Thyroid gland (tissue), 4 donors: ENCODE measurements around the gene PUDP. TPM values are rescaled to one million over a fixed set of nuclear protein-coding genes. Genes with fewer than 3 reads are reported as not detected.
"Not testable (repeated sequence)": the region's sequence is repeated elsewhere in the genome, so short reads cannot be mapped to it uniquely, and the experiment has no call there.

ENCODE experiments used
- DNase-seq, 2 donors: peaks; one replicate each; pipeline ENCODE4 v3.0.0-alpha.2; 2019
- H3K27ac ChIP-seq, 3 donors: fragments of 200-600 bp; sonication (generic); 1 replicate in 2 of 3; 2 replicates in 1 of 3; pipeline ENCODE4 v1.5.1; 2016 to 2019; ENCODE audit warnings: mild to moderate bottlenecking in 1 of 3, moderate library complexity in 1 of 3
- H3K27me3 ChIP-seq: fragments of 200-600 bp; sonication (generic); one replicate; pipeline ENCODE4 v1.5.1; 2019
- H3K36me3 ChIP-seq, 2 donors: fragments of 200-600 bp; sonication (generic); one replicate each; pipeline ENCODE4 v1.5.1; 2016 to 2019
- H3K4me1 ChIP-seq, 2 donors: fragments of 200-600 bp; sonication (generic); one replicate each; pipeline ENCODE4 v1.5.1; 2017 to 2019
- H3K4me3 ChIP-seq, 3 donors: fragments of 200-600 bp; sonication (generic); replicated peaks in 1 of 3; 1 replicate in 2 of 3; 2 replicates in 1 of 3; pipeline ENCODE4 v1.5.1; 2016; ENCODE audit warnings: mild to moderate bottlenecking in 1 of 3
- H3K9me3 ChIP-seq: fragments of 200-600 bp; sonication (generic); one replicate; pipeline ENCODE4 v1.5.1; 2017
- CTCF ChIP-seq, 6 experiments: fragments of 200-600 bp in 3 of 6; fragments of 450-650 bp in 3 of 6; sonication (generic) in 3 of 6; IDR thresholded peaks; one replicate each; pipeline ENCODE4 v1.5.1; 2016 to 2019; ENCODE audit warnings: antibody characterized with exemption in 6 of 6, mild to moderate bottlenecking in 2 of 6, inconsistent platforms in 1 of 6, moderate library complexity in 1 of 6
- POLR2A ChIP-seq, 2 donors: fragments of 450-650 bp; IDR thresholded peaks; one replicate each; pipeline ENCODE4 v1.6.1; 2017; ENCODE audit warnings: antibody characterized with exemption in 2 of 2, mild to moderate bottlenecking in 2 of 2, moderate library complexity in 1 of 2
- WGBS, 2 donors: methylation state at CpG; one replicate each; pipeline ENCODE4 v1.1.5; 2017; 5-methylcytosine and 5-hydroxymethylcytosine counted together
- intact Hi-C: fragments of 100-400 bp; cut with DNase I; formaldehyde crosslinking; loops from one replicate; pipeline ENCODE4 v1.15.1; 2023
- total RNA-seq, 4 donors: library from RNA; depleted of rRNA; stranded (reverse); fragments of >200 nt; gene quantifications; one replicate each; pipeline ENCODE4 v1.2.3, GENCODE V29; 2016

PUDP gene
- total RNA-seq, 4 donors from 2014 or later, result 11.3 to 27.5 (median 18.0) TPM

GRCh38 chrX:7028246-7028645, 119.7 kb downstream of the PUDP start:
- no peak overlapping the region for H3K27ac ChIP-seq
- intact Hi-C loops, result no loop called here
- no peak overlapping the region for H3K4me3 ChIP-seq
- no peaks in the 10 kb centered on the region for H3K4me1 ChIP-seq
- H3K9me3 ChIP-seq, result no peaks in the 10 kb centered on the region
- H3K27me3 ChIP-seq, result no peaks in the 10 kb centered on the region
- 76 to 93% methylated on average over 5 of the region's 5 CpGs for WGBS, 2 donors
- no peaks in the 10 kb centered on the region for H3K36me3 ChIP-seq
- no peak for DNase-seq
- TF ChIP-seq POLR2A (IDR thresholded peaks at IDR 0.05), result no peak
- TF ChIP-seq CTCF (IDR thresholded peaks at IDR 0.05), result no peak

- Histone ChIP-seq H3K27ac (no peak overlapping the region), H3K36me3 (no peaks in the 10 kb centered on the region), H3K9me3 (no peaks in the 10 kb centered on the region), H3K27me3 (no peaks in the 10 kb centered on the region), H3K4me3 (no peak overlapping the region), H3K4me1 (no peaks in the 10 kb centered on the region)
- peak; percentile 2 to 18 for DNase-seq
- intact Hi-C loops, result no loop called here
- WGBS, 2 donors, result 36 to 43% methylated on average over 8 of the region's 8 CpGs
- no peak for TF ChIP-seq POLR2A (IDR thresholded peaks at IDR 0.05)
- TF ChIP-seq CTCF (IDR thresholded peaks at IDR 0.05), result no peak
These were observed 120.9 kb downstream of the PUDP start for GRCh38 chrX:7027071-7027470.

GRCh38 chrX:7026365-7026764, 121.6 kb downstream of the PUDP start:
- H3K36me3 ChIP-seq, H3K4me3 ChIP-seq, intact Hi-C loops, H3K27ac ChIP-seq, H3K27me3 ChIP-seq, H3K4me1 ChIP-seq, H3K9me3 ChIP-seq, DNase-seq: not testable (repeated sequence)
- WGBS, 2 donors, result 81 to 100% methylated on average over 1 to 4 of the region's 5 CpGs

GRCh38 chrX:7025471-7025870, 122.5 kb downstream of the PUDP start:
- Histone ChIP-seq H3K9me3 (no peaks in the 10 kb centered on the region), H3K4me1 (no peaks in the 10 kb centered on the region), H3K36me3 (no peaks in the 10 kb centered on the region), H3K27ac (no peak overlapping the region), H3K4me3 (no peak overlapping the region), H3K27me3 (no peaks in the 10 kb centered on the region)
- intact Hi-C loops, result no loop called here
- WGBS, 2 donors, result 40 to 43% methylated on average over 1 to 2 of the region's 2 CpGs
- TF ChIP-seq POLR2A (IDR thresholded peaks at IDR 0.05) (no peak), CTCF (IDR thresholded peaks at IDR 0.05) (no peak)
- no peak for DNase-seq

- TF ChIP-seq POLR2A (IDR thresholded peaks at IDR 0.05) (no peak), CTCF (IDR thresholded peaks at IDR 0.05) (no peak)
- Histone ChIP-seq H3K4me3 (no peak overlapping the region), H3K36me3 (no peaks in the 10 kb centered on the region), H3K4me1 (no peaks in the 10 kb centered on the region), H3K9me3 (no peaks in the 10 kb centered on the region), H3K27me3 (no peaks in the 10 kb centered on the region), H3K27ac (no peak overlapping the region)
- 59 to 72% methylated on average over 4 of the region's 7 CpGs for WGBS, 2 donors
- DNase-seq, result no peak
- intact Hi-C loops, result no loop called here
These were observed 123.1 kb downstream of the PUDP start for GRCh38 chrX:7024850-7025249.

- H3K4me1 ChIP-seq, H3K36me3 ChIP-seq, H3K27me3 ChIP-seq, intact Hi-C loops, H3K27ac ChIP-seq, H3K4me3 ChIP-seq, H3K9me3 ChIP-seq, DNase-seq: not testable (repeated sequence)
- WGBS, 2 donors, result 88% methylated on average over 3 of the region's 3 CpGs
These were observed 125.0 kb downstream of the PUDP start for GRCh38 chrX:7022996-7023395.
